Measurements from ENCODE around the gene PTPRM. TPM values are rescaled to one million over a fixed set of nuclear protein-coding genes. Genes with fewer than 3 reads are reported as not detected.

Gene PTPRM
- total RNA-seq, 1 experiment from 2014 or later = 100.0 TPM

GRCh38 chr18:7982216-7982615, 415.1 kb downstream of the PTPRM start:
- H3K4me3 ChIP-seq (ENCODE audit: low read depth, low read length) = no peak overlapping the region
- peaks cover 44% of the 10 kb centered on the region for H3K36me3 Mint-ChIP-seq (ENCODE audit: insufficient read depth, unreplicated experiment)
- TF ChIP-seq, protein P1, sequence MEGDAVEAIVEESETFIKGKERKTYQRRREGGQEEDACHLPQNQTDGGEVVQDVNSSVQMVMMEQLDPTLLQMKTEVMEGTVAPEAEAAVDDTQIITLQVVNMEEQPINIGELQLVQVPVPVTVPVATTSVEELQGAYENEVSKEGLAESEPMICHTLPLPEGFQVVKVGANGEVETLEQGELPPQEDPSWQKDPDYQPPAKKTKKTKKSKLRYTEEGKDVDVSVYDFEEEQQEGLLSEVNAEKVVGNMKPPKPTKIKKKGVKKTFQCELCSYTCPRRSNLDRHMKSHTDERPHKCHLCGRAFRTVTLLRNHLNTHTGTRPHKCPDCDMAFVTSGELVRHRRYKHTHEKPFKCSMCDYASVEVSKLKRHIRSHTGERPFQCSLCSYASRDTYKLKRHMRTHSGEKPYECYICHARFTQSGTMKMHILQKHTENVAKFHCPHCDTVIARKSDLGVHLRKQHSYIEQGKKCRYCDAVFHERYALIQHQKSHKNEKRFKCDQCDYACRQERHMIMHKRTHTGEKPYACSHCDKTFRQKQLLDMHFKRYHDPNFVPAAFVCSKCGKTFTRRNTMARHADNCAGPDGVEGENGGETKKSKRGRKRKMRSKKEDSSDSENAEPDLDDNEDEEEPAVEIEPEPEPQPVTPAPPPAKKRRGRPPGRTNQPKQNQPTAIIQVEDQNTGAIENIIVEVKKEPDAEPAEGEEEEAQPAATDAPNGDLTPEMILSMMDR (IDR thresholded peaks at IDR 0.05; ENCODE audit: insufficient read depth in 1 of 2, low read depth in 1 of 2, low read length in 1 of 2, severe bottlenecking in 1 of 2, unreplicated experiment in 1 of 2) = no peak
- H3K4me1 Mint-ChIP-seq (ENCODE audit: low read depth, unreplicated experiment) = peaks cover 16% of the 10 kb centered on the region
- H3K9me3 ChIP-seq = no peaks in the 10 kb centered on the region
- no peaks in the 10 kb centered on the region for H3K27me3 Mint-ChIP-seq (ENCODE audit: insufficient read depth, unreplicated experiment)
- no peaks in the 10 kb centered on the region for H3K36me3 ChIP-seq (ENCODE audit: control insufficient read depth, insufficient read depth, low read length)
- H3K27me3 ChIP-seq (replicated peaks; ENCODE audit: control insufficient read depth, insufficient read depth, low read length) = no peaks in the 10 kb centered on the region
- no peaks in the 10 kb centered on the region for H3K9me3 Mint-ChIP-seq (ENCODE audit: unreplicated experiment)
- H3K27ac Mint-ChIP-seq (ENCODE audit: unreplicated experiment) = no peak overlapping the region
- H3K4me3 Mint-ChIP-seq (ENCODE audit: unreplicated experiment) = no peak overlapping the region
- peaks cover 8% of the 10 kb centered on the region for H3K4me1 ChIP-seq
- POLR2A ChIA-PET = no interaction called here
- intact Hi-C loops (cut with micrococcal nuclease; ENCODE audit: unreplicated experiment) = no loop called here
- CTCF ChIA-PET = no interaction called here
- DNase-seq = no peak
- BruUV-seq (replicated peaks) = no TSS peak

DNA sequence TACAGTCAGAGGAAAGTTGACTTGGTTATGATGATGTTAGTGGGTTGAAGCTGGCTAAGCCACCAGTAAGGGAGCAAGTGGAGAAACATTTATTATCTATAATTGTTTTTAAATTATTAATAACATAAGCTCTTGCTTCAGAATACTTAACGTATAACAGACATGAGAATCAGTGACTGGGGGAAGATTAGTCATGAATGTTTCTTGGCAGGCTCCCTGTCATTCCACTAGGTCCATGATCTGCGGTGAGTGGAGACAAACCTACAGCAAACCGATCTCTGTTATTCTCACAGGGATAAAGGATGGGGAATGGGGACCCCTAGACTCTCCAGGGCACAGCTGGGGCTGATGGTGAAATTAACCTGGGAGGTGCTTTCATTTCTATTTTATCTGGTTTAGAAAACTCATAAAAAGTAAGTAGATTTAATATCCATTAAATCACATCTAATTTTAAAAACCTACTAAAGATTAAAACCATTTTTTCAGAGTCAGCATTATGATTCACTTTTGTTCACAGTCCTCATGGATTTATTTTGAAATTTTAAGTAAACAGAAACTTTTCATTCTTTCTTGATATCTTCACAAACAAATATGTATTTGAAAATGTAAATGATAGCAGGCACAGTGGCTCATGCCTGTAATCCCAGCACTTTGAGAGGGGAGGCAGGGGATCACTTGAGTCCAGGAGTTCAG, 420.3 kb downstream of the PTPRM start:
- POLR2A ChIA-PET = no interaction called here
- Histone ChIP-seq H3K4me3 (ENCODE audit: low read depth, low read length) (no peak overlapping the region), H3K9me3 (no peaks in the 10 kb centered on the region), H3K27me3 (replicated peaks; ENCODE audit: control insufficient read depth, insufficient read depth, low read length) (no peaks in the 10 kb centered on the region), H3K36me3 (ENCODE audit: control insufficient read depth, insufficient read depth, low read length) (no peaks in the 10 kb centered on the region), H3K4me1 (peaks cover 8% of the 10 kb centered on the region)
- BruUV-seq (replicated peaks) = no TSS peak
- Mint-ChIP-seq H3K36me3 (ENCODE audit: insufficient read depth, unreplicated experiment) (peaks cover 20% of the 10 kb centered on the region), H3K4me3 (ENCODE audit: unreplicated experiment) (no peak overlapping the region), H3K27me3 (ENCODE audit: insufficient read depth, unreplicated experiment) (no peaks in the 10 kb centered on the region), H3K27ac (ENCODE audit: unreplicated experiment) (no peak overlapping the region), H3K4me1 (ENCODE audit: low read depth, unreplicated experiment) (peaks cover 16% of the 10 kb centered on the region), H3K9me3 (ENCODE audit: unreplicated experiment) (no peaks in the 10 kb centered on the region)
- DNase-seq = no peak
- intact Hi-C loops (cut with micrococcal nuclease; ENCODE audit: unreplicated experiment) = no loop called here
- TF ChIP-seq, protein P1 (IDR thresholded peaks at IDR 0.05; ENCODE audit: insufficient read depth in 1 of 2, low read depth in 1 of 2, low read length in 1 of 2, severe bottlenecking in 1 of 2, unreplicated experiment in 1 of 2) = no peak
- CTCF ChIA-PET = no interaction called here

DNA sequence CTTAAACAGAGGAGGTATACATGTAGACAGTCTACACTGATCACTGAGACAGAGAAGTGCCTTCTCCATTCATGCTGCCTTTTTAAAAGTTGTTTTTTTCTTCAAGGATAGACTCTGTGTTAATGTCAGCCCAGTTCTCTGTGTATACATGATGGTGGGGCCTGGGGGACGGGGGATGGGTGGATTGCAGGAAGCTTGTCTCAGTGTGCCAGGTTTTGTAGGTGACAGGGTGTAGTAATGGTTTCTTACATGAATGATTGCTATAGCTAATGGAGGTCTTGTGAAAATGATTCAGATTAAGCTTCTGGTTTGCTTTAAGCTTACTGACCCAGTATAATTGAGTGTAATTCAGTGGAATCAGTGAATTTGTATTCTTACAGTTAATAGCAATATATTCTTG, 423.6 kb downstream of the PTPRM start:
- no peaks in the 10 kb centered on the region for H3K27me3 Mint-ChIP-seq (ENCODE audit: insufficient read depth, unreplicated experiment)

More for the DNA sequence above, 423.6 kb downstream of the PTPRM start:
- Mint-ChIP-seq H3K4me1 (ENCODE audit: low read depth, unreplicated experiment) (peaks cover 9% of the 10 kb centered on the region), H3K4me3 (ENCODE audit: unreplicated experiment) (no peak overlapping the region), H3K27ac (ENCODE audit: unreplicated experiment) (no peak overlapping the region), H3K9me3 (ENCODE audit: unreplicated experiment) (no peaks in the 10 kb centered on the region), H3K36me3 (ENCODE audit: insufficient read depth, unreplicated experiment) (peaks cover 23% of the 10 kb centered on the region)
- Histone ChIP-seq H3K36me3 (ENCODE audit: control insufficient read depth, insufficient read depth, low read length) (no peaks in the 10 kb centered on the region; the same call in 1 of the 2 replicates), H3K9me3 (no peaks in the 10 kb centered on the region), H3K4me1 (no peaks in the 10 kb centered on the region), H3K4me3 (ENCODE audit: low read depth, low read length) (no peak overlapping the region), H3K27me3 (replicated peaks; ENCODE audit: control insufficient read depth, insufficient read depth, low read length) (no peaks in the 10 kb centered on the region)
- intact Hi-C loops (cut with micrococcal nuclease; ENCODE audit: unreplicated experiment) = no loop called here
- no peak for DNase-seq
- TF ChIP-seq, protein P1 (IDR thresholded peaks at IDR 0.05; ENCODE audit: insufficient read depth in 1 of 2, low read depth in 1 of 2, low read length in 1 of 2, severe bottlenecking in 1 of 2, unreplicated experiment in 1 of 2) = no peak
- ChIA-PET CTCF (no interaction called here), POLR2A (no interaction called here)
- BruUV-seq (replicated peaks) = no TSS peak

All from Caco-2 (cell line).